DND-41 (cell line): ENCODE results near the gene OR4M1.

Experiments used
- ATAC-seq: fragments of 200-7000 bp; cut with Tn5 transposase; 3 replicates; pipeline ENCODE4 v1.9.1; 2021; ENCODE audit warnings: low read depth; ENCODE audit not compliant: insufficient read depth
- DNase-seq: peaks from one replicate; pipeline ENCODE4 v3.0.0-alpha.2; 2020
- H2AFZ ChIP-seq: 2 replicates; pipeline ENCODE4 v1.6.0; 2012; ENCODE audit warnings: low read depth, low read length
- H3K27ac ChIP-seq: 2 replicates; pipeline ENCODE4 v1.5.1; 2012; ENCODE audit warnings: low read length, inconsistent platforms
- H3K27me3 ChIP-seq: fragments of 200-600 bp; sonication (generic); 2 replicates; pipeline ENCODE4 v1.6.0; 2012; ENCODE audit warnings: low read length, mild to moderate bottlenecking, inconsistent platforms; ENCODE audit not compliant: insufficient read depth, poor library complexity
- H3K36me3 ChIP-seq: 2 replicates; pipeline ENCODE4 v1.5.1; 2012; ENCODE audit warnings: low read length, inconsistent platforms; ENCODE audit not compliant: insufficient read depth
- H3K4me1 ChIP-seq: 2 replicates; pipeline ENCODE4 v1.5.1; 2012; ENCODE audit warnings: mild to moderate bottlenecking, low read length; ENCODE audit not compliant: insufficient read depth
- H3K4me2 ChIP-seq: 2 replicates; pipeline ENCODE4 v1.6.0; 2012; ENCODE audit warnings: mild to moderate bottlenecking, moderate library complexity, low read length, inconsistent platforms; ENCODE audit not compliant: insufficient read depth
- H3K4me3 ChIP-seq, 2 experiments: fragments of 200-600 bp in 1 of 2; shearing (Covaris generic) in 1 of 2; 2 replicates each; pipeline ENCODE4 v1.5.1; 2012 to 2016; ENCODE audit warnings: inconsistent platforms in 2 of 2, low read length in 2 of 2, mild to moderate bottlenecking in 2 of 2, low read depth in 1 of 2, moderate library complexity in 1 of 2
- H3K79me2 ChIP-seq: 2 replicates; pipeline ENCODE4 v1.6.0; 2012; ENCODE audit warnings: low read length, inconsistent platforms; ENCODE audit not compliant: insufficient read depth
- H3K9ac ChIP-seq: 2 replicates; pipeline ENCODE4 v1.6.0; 2012; ENCODE audit warnings: low read depth, mild to moderate bottlenecking, inconsistent platforms, low read length, moderate library complexity
- H3K9me3 ChIP-seq: 2 replicates; pipeline ENCODE4 v1.5.1; 2012; ENCODE audit warnings: low read length, moderate library complexity, mild to moderate bottlenecking, inconsistent platforms; ENCODE audit not compliant: insufficient read depth, severe bottlenecking
- H4K20me1 ChIP-seq: 2 replicates; pipeline ENCODE4 v1.6.0; 2012; ENCODE audit warnings: low read length; ENCODE audit not compliant: insufficient read depth
- EZH2 ChIP-seq: IDR thresholded peaks from 3 replicates; pipeline ENCODE4 v1.6.1; 2012; ENCODE audit warnings: borderline replicate concordance, low read depth, mild to moderate bottlenecking, moderate library complexity, low read length, inconsistent platforms; ENCODE audit not compliant: severe bottlenecking
- TF ChIP-seq, protein P1 (sequence below): IDR thresholded peaks from 2 replicates; pipeline ENCODE4 v1.5.1; 2012; ENCODE audit warnings: borderline replicate concordance, low read length, moderate library complexity, mild to moderate bottlenecking; ENCODE audit not compliant: poor library complexity, severe bottlenecking; ENCODE audit errors: extremely low read depth

Gene OR4M1

DNA sequence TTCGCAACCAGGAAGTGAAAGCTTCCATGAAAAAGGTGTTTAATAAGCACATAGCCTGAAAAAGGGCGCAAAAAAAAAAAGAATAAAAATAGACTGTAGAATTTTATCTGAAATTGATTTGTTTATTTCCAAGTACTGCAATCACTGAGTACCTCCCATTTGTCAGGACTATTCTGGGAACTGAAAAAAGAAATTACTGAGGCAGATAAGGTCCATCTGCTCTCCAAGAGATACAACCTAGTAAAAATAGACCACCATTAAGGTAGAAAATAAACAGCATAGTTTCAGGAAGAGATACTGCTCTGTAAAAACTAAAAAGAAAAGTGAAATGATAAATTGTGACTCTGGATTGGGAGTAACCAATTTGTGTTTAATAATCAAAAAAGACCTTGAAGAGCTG is 55.0 kb downstream of the OR4M1 start:
- H3K4me2 ChIP-seq = no peak overlapping the region

More for the DNA sequence above, 55.0 kb downstream of the OR4M1 start:
- DNase-seq (no peak), ATAC-seq (no peak)
- no peaks in the 10 kb centered on the region for H3K9me3 ChIP-seq
- TF ChIP-seq, protein P1, sequence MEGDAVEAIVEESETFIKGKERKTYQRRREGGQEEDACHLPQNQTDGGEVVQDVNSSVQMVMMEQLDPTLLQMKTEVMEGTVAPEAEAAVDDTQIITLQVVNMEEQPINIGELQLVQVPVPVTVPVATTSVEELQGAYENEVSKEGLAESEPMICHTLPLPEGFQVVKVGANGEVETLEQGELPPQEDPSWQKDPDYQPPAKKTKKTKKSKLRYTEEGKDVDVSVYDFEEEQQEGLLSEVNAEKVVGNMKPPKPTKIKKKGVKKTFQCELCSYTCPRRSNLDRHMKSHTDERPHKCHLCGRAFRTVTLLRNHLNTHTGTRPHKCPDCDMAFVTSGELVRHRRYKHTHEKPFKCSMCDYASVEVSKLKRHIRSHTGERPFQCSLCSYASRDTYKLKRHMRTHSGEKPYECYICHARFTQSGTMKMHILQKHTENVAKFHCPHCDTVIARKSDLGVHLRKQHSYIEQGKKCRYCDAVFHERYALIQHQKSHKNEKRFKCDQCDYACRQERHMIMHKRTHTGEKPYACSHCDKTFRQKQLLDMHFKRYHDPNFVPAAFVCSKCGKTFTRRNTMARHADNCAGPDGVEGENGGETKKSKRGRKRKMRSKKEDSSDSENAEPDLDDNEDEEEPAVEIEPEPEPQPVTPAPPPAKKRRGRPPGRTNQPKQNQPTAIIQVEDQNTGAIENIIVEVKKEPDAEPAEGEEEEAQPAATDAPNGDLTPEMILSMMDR = no peak
- TF ChIP-seq EZH2 = no peak
- no peak overlapping the region for H3K4me3 ChIP-seq
- H3K4me1 ChIP-seq = no peaks in the 10 kb centered on the region
- H3K27ac ChIP-seq = no peak overlapping the region
- H4K20me1 ChIP-seq = no peaks in the 10 kb centered on the region
- H2AFZ ChIP-seq = no peak overlapping the region
- H3K36me3 ChIP-seq = no peaks in the 10 kb centered on the region
- no peaks in the 10 kb centered on the region for H3K27me3 ChIP-seq
- no peaks in the 10 kb centered on the region for H3K79me2 ChIP-seq
- no peak overlapping the region for H3K9ac ChIP-seq
